ENCODE measurements around the gene SDHB. TPM values are rescaled to one million over a fixed set of nuclear protein-coding genes. Genes with fewer than 3 reads are reported as not detected.

The SDHB gene
- total RNA-seq, 1 donor from 2014 or later = 79.3 TPM

DNA sequence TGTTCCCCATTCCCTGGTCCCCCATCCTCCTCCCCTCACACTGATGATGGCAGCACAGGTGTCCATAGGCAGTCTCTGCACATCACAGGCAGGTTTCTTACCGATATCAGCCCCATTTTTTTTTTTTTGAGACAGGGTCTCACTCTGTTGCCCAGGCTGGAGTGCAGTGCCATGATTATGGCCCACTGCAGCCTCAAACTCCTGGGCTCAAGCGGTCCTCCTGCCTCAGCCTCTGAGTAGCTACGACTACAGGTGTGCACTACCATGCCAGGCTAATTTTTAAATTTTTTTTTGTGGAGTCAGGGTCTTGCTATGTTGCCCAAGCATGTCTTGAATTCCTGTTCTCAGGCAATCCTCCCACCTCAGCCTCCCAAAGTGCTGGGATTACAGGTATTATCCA lies 28.9 kb upstream of the SDHB start:
- Histone ChIP-seq H3K4me1 (no peaks in the 10 kb centered on the region), H3K9me3 (no peaks in the 10 kb centered on the region), H3K4me3 (no peak overlapping the region), H3K27me3 (no peaks in the 10 kb centered on the region), H3K36me3 (no peaks in the 10 kb centered on the region), H3K27ac (no peak overlapping the region)
- ATAC-seq (no peak), DNase-seq (no peak)
- TF ChIP-seq, protein P1, sequence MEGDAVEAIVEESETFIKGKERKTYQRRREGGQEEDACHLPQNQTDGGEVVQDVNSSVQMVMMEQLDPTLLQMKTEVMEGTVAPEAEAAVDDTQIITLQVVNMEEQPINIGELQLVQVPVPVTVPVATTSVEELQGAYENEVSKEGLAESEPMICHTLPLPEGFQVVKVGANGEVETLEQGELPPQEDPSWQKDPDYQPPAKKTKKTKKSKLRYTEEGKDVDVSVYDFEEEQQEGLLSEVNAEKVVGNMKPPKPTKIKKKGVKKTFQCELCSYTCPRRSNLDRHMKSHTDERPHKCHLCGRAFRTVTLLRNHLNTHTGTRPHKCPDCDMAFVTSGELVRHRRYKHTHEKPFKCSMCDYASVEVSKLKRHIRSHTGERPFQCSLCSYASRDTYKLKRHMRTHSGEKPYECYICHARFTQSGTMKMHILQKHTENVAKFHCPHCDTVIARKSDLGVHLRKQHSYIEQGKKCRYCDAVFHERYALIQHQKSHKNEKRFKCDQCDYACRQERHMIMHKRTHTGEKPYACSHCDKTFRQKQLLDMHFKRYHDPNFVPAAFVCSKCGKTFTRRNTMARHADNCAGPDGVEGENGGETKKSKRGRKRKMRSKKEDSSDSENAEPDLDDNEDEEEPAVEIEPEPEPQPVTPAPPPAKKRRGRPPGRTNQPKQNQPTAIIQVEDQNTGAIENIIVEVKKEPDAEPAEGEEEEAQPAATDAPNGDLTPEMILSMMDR (IDR thresholded peaks at IDR 0.05) = no peak
- intact Hi-C loops (cut with DNase I) = no loop called here

DNA sequence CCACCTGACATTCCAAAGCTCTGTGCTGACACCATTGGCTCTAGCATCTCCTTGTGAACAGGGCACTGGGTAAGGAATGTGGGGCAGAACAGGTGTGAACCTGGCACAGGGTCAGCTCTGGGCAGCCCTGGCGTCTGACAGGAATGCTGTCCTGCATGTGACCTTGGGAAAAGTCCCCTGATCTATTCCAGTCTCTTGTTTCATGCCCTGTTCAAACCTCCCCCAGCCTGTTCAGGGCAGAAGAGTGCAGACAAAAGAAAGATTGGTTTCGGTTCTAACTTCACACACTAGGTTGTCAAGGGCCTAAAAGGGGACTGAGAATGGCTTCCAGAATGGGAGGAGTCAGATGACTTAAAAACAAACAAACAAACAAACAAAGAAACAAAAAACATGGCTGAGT lies 27.6 kb upstream of the SDHB start:
- no peak for DNase-seq
- ATAC-seq = peak; percentile 78

DNA sequence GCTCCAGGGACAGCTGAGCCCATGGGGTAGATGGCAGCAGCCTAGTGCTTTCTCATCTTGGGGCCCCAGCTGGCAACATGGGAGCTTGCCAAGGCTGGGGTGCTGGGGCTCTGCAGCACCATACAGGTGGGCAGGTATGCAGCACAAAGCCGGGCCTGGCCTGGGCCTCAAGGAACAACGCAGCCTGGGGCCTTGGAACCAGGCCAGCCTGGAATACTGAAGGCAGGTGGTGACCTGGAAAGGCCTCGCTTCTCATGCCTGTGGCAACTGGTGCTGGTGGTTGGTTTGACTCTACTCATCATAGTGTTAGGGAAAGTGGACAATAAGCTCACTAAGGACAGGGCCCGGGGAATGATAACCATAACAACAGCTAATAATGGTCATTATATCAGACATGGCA lies 27.0 kb upstream of the SDHB start:
- no peak for DNase-seq
- no peaks in the 10 kb centered on the region for H3K4me1 ChIP-seq
- no peak overlapping the region for H3K4me3 ChIP-seq
- ATAC-seq = no peak
- H3K27ac ChIP-seq = no peak overlapping the region
- H3K36me3 ChIP-seq = no peaks in the 10 kb centered on the region
- TF ChIP-seq, protein P1 (IDR thresholded peaks at IDR 0.05) = no peak
- H3K27me3 ChIP-seq = no peaks in the 10 kb centered on the region
- H3K9me3 ChIP-seq = no peaks in the 10 kb centered on the region
- intact Hi-C loops (cut with DNase I) = no loop called here

More for the DNA sequence above, 27.6 kb upstream of the SDHB start:
- TF ChIP-seq, protein P1 (IDR thresholded peaks at IDR 0.05) = no peak
- Histone ChIP-seq H3K4me1 (no peaks in the 10 kb centered on the region), H3K36me3 (no peaks in the 10 kb centered on the region), H3K9me3 (no peaks in the 10 kb centered on the region), H3K4me3 (no peak overlapping the region), H3K27ac (no peak overlapping the region), H3K27me3 (no peaks in the 10 kb centered on the region)
- intact Hi-C loops (cut with DNase I) = no loop called here

DNA sequence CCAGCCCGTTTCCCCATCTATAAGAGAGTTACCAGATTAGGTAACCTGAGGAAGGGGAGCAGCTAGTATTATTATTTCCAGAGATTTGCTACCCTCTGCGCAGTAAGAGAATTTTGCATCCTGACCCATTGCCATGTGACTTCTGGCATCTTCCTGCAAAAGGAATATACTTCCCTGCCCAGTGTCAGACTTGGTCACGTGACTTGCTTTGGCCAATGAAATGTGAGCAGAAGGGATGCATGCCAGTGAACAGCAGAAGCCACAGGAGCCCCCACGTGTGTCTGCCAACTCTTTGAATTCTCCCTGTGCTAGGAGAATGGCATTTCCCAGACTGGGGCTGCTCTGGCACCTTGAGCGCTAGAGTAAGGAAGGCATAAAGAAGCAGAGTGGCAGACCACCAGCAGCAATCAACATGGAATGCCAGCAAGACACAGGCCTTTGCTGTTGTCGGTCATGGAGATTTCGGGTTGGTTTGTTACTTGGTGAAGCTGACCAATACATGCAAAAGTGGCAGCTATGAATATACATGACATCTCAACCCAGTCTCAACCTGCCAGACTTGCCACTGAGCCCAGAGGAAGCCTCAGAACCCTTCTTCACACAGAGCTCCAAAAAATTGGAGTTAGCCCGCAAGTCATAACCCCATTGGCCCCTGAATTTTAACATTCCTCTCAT lies 26.4 kb upstream of the SDHB start:
- intact Hi-C loops (cut with DNase I) = no loop called here
- Histone ChIP-seq H3K27me3 (no peaks in the 10 kb centered on the region), H3K9me3 (no peaks in the 10 kb centered on the region), H3K36me3 (no peaks in the 10 kb centered on the region), H3K4me1 (no peaks in the 10 kb centered on the region), H3K27ac (no peak overlapping the region), H3K4me3 (no peak overlapping the region)
- TF ChIP-seq, protein P1 (IDR thresholded peaks at IDR 0.05) = no peak
- ATAC-seq (no peak), DNase-seq (no peak)

DNA sequence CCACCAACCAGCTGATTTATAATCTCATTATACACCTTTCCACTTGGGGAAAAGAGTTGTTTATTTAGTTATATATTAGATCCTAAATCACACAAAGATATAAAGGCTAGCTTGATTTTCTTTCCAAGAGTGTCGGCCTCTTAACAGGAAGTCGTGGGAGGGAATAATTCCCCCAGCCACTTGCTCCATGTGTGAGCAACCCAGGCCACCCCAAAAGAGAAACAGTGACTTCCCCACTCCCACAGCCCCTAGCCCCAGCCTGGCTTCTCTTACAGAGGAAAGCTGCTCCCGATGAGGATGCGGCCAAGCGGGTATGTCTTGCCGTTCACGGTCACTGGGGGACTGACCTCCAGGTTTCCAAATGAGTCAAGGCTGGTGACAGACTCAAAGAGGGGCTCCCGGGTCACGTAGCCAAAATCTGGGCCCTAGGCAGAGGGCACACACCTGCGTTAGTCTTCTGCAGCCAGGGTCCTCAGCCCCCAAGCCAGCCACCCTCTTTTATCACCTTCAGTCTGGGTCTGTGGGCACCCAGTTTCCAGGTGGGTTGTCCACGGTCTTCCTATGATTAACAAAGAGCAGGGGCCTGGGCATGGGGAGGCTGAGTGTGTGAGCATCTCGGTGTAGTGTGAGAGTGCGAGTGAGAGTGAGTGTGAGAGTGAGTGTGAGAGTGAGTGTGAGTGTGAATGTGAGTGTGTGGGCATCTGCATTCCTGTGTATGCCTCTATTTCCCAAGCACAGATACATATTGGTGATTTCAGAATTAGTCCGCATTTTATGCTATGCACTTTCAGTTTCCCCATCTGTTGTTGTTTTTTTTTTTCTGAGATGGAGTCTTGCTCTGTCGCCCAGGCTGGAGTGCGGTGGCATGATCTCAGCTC lies 25.4 kb upstream of the SDHB start:
- H3K27me3 ChIP-seq = no peaks in the 10 kb centered on the region
- ATAC-seq = no peak
- no peaks in the 10 kb centered on the region for H3K9me3 ChIP-seq
- intact Hi-C loops (cut with DNase I) = no loop called here
- H3K36me3 ChIP-seq = no peaks in the 10 kb centered on the region
- H3K4me3 ChIP-seq = no peak overlapping the region
- TF ChIP-seq, protein P1 (IDR thresholded peaks at IDR 0.05) = no peak
- DNase-seq = no peak
- no peak overlapping the region for H3K27ac ChIP-seq
- no peaks in the 10 kb centered on the region for H3K4me1 ChIP-seq
